Right cardiac atrium (tissue), 5 donors: ENCODE measurements around the gene WWTR1. TPM values are rescaled to one million over a fixed set of nuclear protein-coding genes. Genes with fewer than 3 reads are reported as not detected.

Experiments used
- ATAC-seq, 2 donors: fragments of 200-7000 bp; cut with Tn5 transposase; one replicate each; pipeline versions ENCODE4 v1.8.0 to v1.9.1; 2020; ENCODE audit warnings: moderate library complexity in 2 of 2, mild to moderate bottlenecking in 1 of 2
- DNase-seq, 3 donors: peaks; one replicate each; pipeline ENCODE4 v3.0.0-alpha.2; 2020
- H3K27ac ChIP-seq: one replicate; pipeline ENCODE4 v1.5.1; 2013; ENCODE audit warnings: mild to moderate bottlenecking, low read length, control low read depth, moderate library complexity
- H3K27me3 ChIP-seq: one replicate; pipeline ENCODE4 v1.6.1; 2013; ENCODE audit not compliant: control insufficient read depth, insufficient read depth
- H3K4me1 ChIP-seq: one replicate; pipeline ENCODE4 v1.6.1; 2013; ENCODE audit warnings: low read length; ENCODE audit not compliant: control insufficient read depth, insufficient read depth
- H3K4me3 ChIP-seq: one replicate; pipeline ENCODE4 v1.5.1; 2013; ENCODE audit warnings: low read length, control low read depth
- H3K9me3 ChIP-seq: one replicate; pipeline ENCODE4 v1.6.1; 2013; ENCODE audit warnings: low read length; ENCODE audit not compliant: control insufficient read depth
- WGBS: extraction: QIAGEN DNeasy Blood & Tissue Kit; methylation state at CpG from one replicate; pipeline ENCODE4 v1.1.7; 2013; 5-methylcytosine and 5-hydroxymethylcytosine counted together
- intact Hi-C, 4 donors: fragments of 100-400 bp; cut with DNase I; formaldehyde crosslinking; loops; one replicate each; pipeline versions ENCODE4 v1.11.0 to v1.14.0; 2022 to 2023
- polyA plus RNA-seq: library from polyadenylated mRNA; stranded (reverse); fragments of 200-250 nt; gene quantifications from one replicate; pipeline ENCODE4 v1.2.3, GENCODE V29; 2013
- total RNA-seq, 4 donors: library from RNA; stranded (reverse); fragmentation: NEBNext Ultra II Directional; extraction: Animal tissue kit (Norgen Biotek cat#: 25700); gene quantifications; one replicate each; pipeline ENCODE4 v1.2.1, GENCODE V29; 2021
- donor health status: healthy with polysubstance abuse.
- donor health status: DM: no; HTN: yes; CAD: no.
- donor health status: DM: no; HTN: no; CAD: no.
- donor health status: DM: no; HTN: yes; CAD: no; lungs with severe emphysema.
- donor health status: DM: yes; HTN: yes; CAD: no.

WWTR1 gene
- total and polyA plus RNA-seq, 5 donors, result 23.0 to 99.2 (median 51.1) TPM

DNA sequence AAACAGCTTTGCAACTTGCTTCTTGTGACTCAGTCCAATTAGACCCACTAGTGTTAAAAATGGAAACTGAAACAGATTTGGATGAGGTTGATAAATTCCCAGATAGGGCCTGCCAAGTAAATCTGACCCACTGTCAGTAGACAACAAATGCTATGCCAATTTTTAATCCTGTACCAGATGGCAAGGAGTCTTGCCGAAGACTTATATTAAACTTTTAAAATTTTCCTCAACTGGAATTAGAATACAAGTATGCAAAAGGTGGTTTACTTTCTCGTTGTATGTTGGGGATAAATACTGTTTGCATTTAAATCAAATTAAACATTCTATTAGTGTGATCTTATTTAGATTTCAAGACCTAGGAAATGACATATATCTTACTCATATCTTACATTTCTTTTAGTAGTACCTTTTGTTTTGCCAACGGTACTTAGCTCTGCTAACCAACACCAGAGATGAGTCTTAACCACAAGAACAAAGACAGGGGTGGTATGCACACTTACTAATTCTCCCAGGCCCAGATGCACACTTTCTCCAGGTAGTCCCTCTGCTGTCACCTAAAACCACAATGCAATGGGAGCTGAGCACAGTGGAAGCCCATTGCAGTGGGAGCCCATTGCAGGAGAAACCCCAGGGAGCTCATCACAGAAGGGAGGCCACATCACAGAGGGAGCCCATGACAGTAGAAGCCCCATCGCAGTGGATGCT lies 77.8 kb downstream of the WWTR1 start:
- Histone ChIP-seq H3K9me3 (no peaks in the 10 kb centered on the region), H3K27ac (peak overlapping the region; percentile 51), H3K4me3 (no peak overlapping the region), H3K27me3 (no peaks in the 10 kb centered on the region), H3K4me1 (peaks cover 28% of the 10 kb centered on the region)
- DNase-seq, result no peak
- intact Hi-C loops, result loop anchor here in 2 of 4 donors (10.0 kb wide), 1 partner anchor 75 kb away; the partner anchor contains the start of gene WWTR1 (in 2 of the 2)
- ATAC-seq, result no peak
- WGBS, result 60% methylated on average over 4 of the region's 4 CpGs

DNA sequence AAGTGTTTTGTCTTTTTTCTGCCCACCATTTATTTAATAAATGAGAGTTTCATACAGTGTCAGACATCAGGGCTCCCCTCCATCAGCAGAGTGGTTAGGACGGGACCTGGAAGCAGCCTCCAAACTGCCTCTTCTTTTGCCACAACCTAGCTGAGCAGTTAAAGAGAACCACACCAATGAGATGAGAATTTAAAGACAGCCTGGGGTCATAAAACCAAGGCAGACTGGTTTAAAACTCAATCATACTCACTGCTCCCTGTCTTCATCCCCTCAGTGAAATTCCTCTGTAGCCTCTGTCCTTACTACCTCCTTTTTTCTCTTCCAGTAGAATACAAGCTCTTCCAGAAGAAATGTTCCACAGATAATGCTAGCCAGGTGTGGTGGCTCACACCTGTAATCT lies 78.7 kb downstream of the WWTR1 start:
- intact Hi-C loops, result loop anchor here in 2 of 4 donors (10.0 kb wide), 1 partner anchor 76 kb away; the partner anchor contains the start of gene WWTR1 (in 2 of the 2)
- 78% methylated on average over 1 of the region's 1 CpG for WGBS
- H3K4me3 ChIP-seq, result no peak overlapping the region

DNA sequence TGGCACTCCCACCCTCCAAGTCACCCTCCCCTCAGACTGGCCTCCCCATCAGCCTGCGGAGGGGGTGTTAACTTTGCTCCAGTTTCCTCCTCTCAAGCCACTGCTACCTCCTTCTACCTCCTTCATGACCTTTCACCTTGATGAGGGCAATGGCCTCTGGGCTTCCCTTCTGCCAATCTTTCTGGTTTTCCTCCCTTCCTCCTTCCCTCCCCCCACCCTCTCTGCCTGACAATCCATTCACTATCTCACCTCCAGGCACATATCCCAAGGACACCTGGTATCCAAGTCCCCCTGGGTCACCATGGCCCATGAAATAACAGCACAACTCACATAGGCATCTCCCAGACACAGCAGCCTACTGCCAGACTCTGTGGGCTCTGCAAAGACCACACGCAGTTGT lies 80.0 kb downstream of the WWTR1 start:
- Histone ChIP-seq H3K27ac (no peak overlapping the region), H3K27me3 (no peaks in the 10 kb centered on the region), H3K9me3 (no peaks in the 10 kb centered on the region), H3K4me1 (peaks cover 31% of the 10 kb centered on the region), H3K4me3 (no peak overlapping the region)
- DNase-seq, result no peak
- 96% methylated on average over 2 of the region's 2 CpGs for WGBS
- intact Hi-C loops, result loop anchor here in 2 of 4 donors (10.0 kb wide), 1 partner anchor 77 kb away; the partner anchor contains the start of gene WWTR1 (in 2 of the 2)
- no peak for ATAC-seq

More for the DNA sequence above, 78.7 kb downstream of the WWTR1 start:
- ATAC-seq (no peak), DNase-seq (no peak)
- Histone ChIP-seq H3K27ac (peak overlapping the region; percentile 65), H3K4me1 (peaks cover 26% of the 10 kb centered on the region), H3K27me3 (no peaks in the 10 kb centered on the region), H3K9me3 (no peaks in the 10 kb centered on the region)

DNA sequence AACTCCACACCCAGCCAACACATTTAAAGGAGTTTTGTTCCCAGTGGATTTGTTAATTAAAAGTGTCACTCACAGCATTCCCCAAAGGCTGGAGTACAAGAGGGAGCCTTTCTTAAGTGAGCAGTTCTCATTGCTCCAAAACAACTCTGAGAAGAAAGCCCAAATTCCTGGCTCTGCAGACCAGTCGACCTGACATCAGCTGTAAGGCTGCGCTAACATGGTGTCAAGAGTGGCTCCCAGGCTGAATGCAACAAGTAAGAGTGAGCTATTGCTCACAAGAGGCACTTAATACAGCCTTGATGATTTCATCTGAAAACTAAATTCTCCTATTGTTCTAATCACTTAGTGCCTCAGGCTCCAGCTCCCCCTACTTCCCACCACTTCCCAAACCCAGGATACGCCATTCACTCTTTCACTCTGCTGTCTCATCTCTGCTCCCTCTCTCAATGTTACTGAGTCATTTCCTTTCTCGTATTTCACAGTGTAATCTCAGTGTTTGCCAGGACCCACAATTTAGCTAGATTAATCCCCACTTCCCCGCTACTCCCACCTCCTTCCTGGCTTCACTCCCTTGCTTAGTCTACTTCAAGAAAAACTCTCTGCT lies 81.8 kb downstream of the WWTR1 start:
- H3K4me3 ChIP-seq, result no peak overlapping the region
- peak overlapping the region; percentile 87 for H3K27ac ChIP-seq
- WGBS, result 27% methylated on average over 5 of the region's 5 CpGs
- intact Hi-C loops, result loop anchor here in 2 of 4 donors (10.0 kb wide), 1 partner anchor 79 kb away; the partner anchor contains the start of gene WWTR1 (in 2 of the 2)
- no peaks in the 10 kb centered on the region for H3K9me3 ChIP-seq
- no peaks in the 10 kb centered on the region for H3K27me3 ChIP-seq
- DNase-seq, result peak in 2 of 3 donors; percentile 24 to 37
- H3K4me1 ChIP-seq, result peaks cover 33% of the 10 kb centered on the region
- ATAC-seq, result peak; percentile 84 to 91

DNA sequence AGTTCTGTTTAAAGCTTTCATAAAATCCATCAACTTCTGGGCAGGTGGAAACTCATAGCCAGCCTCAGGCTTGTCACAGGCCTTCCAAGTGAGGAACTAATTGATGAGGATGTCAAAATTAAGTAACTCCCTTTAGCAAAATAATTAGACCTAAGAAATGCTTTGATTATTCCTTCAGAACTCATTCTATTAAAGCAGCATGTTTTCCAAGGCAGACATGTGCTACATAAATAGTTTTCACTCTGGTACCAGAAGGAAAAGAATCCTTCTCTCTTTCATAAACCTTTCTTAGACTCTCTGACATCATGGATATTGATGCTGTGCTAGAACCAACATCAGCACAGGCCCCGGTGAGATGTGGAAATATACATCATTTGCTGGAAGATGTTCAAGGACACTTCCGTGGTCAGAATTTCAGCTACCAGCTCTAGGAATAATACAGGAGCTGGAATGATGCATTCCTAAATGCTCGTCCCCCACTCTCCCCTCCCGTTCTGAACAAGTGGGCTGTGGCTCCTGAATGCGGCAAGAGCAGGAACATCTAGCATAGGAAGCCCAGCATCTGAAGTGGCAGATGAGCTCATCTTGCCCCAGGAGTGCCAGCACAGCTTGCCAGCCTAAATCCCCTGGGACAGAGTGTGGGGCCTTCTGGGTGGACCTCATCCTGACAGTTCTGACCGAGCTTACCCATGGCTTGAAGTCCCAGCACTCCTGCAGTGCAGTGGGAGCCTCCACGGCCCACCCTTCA lies 82.4 kb downstream of the WWTR1 start:
- intact Hi-C loops, result loop anchor here in 2 of 4 donors (10.0 kb wide), 1 partner anchor 79 kb away; the partner anchor contains the start of gene WWTR1 (in 2 of the 2)
- peak; percentile 66 to 79 (median 72) for DNase-seq
- Histone ChIP-seq H3K4me1 (peaks cover 31% of the 10 kb centered on the region), H3K27me3 (no peaks in the 10 kb centered on the region), H3K9me3 (no peaks in the 10 kb centered on the region), H3K27ac (peak overlapping the region; percentile 87), H3K4me3 (no peak overlapping the region)
- 14% methylated on average over 7 of the region's 7 CpGs for WGBS
- peak; percentile 64 to 69 for ATAC-seq

DNA sequence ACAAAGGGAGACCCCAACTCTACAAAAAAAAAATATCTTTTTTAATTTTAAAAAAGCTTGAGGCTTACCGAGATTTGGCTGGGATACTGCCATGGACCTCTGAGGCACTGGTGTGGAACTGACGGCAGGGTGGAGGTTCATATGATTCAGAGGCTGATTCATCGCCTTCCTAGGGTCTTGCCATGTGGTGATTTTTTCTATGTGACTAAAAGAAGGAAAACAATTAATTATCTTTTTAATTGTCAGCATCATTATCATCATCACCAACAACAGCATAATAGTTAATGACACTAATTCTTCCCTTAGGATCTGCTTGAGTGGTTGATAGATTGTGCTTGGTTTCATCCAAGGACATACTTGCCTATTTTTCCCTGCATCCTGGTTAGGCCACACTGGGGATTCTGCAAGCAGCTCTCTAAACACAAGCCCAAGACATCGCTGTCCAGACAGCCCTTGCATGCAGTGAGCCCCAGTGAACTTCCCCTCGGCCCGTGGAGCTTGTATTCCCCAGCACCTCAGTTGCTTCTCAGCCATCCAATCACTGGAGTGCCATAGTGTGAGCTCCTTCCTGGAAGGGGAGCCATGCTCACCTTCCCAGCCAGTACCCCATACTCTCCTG lies 84.9 kb downstream of the WWTR1 start:
- Histone ChIP-seq H3K27ac (peak overlapping the region; percentile 54), H3K4me1 (peaks cover 28% of the 10 kb centered on the region), H3K9me3 (no peaks in the 10 kb centered on the region), H3K4me3 (no peak overlapping the region), H3K27me3 (no peaks in the 10 kb centered on the region)
- ATAC-seq, result peak in 1 of 2 donors; percentile 44
- intact Hi-C loops, result loop anchor here in 2 of 4 donors (10.0 kb wide), 1 partner anchor 82 kb away; the partner anchor contains the start of gene WWTR1 (in 2 of the 2)
- WGBS, result 78% methylated on average over 6 of the region's 6 CpGs
- peak in 1 of 3 donors; percentile 45 for DNase-seq

DNA sequence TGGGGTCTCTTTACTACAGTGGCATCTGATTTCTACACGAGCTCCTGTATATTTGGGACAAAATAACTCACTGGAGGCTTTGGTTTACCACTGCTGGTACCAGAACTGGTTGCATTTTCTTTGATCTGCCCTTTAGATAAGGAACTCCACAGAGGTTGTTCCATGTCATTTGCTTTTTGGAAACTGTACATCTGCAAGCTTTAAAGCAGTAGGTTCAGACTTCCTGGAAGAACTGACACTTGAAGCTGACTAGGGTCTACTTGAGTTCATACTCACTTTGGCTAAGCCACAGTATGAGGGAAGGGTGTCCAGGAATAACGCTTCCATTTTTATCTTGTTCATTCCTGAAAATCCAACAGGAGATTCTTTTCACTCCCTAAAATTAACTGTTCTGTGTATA lies 86.4 kb downstream of the WWTR1 start:
- intact Hi-C loops, result loop anchor here in 2 of 4 donors (10.0 kb wide), 1 partner anchor 83 kb away; the partner anchor contains the start of gene WWTR1 (in 2 of the 2)
- H3K9me3 ChIP-seq, result no peaks in the 10 kb centered on the region
- no peak overlapping the region for H3K4me3 ChIP-seq
- DNase-seq (no peak), ATAC-seq (no peak)
- no peaks in the 10 kb centered on the region for H3K27me3 ChIP-seq
- H3K27ac ChIP-seq, result no peak overlapping the region
- 43% methylated on average over 2 of the region's 2 CpGs for WGBS
- peaks cover 22% of the 10 kb centered on the region for H3K4me1 ChIP-seq

DNA sequence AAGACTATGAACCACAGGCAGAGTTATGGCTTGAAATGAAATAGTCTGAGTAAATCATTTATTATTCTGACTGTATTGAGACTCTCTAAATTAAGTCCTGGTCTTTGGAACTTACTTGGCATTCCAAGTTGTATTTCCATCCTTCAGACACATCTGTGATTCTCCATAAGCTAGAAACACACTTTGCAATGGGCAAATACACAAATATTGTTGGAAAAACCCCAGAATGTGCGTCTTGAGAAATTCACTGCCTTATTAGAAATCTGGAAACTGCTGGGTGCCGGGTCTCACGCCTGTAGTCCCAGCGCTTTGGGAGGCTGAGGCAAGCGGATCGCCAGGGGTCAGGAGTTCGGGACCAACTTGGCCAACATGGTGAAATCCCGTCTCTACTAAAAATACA lies 87.8 kb downstream of the WWTR1 start:
- DNase-seq (no peak), ATAC-seq (no peak)
- 89% methylated on average over 8 of the region's 8 CpGs for WGBS
- no peaks in the 10 kb centered on the region for H3K27me3 ChIP-seq
- no peak overlapping the region for H3K4me3 ChIP-seq
- no peak overlapping the region for H3K27ac ChIP-seq
- intact Hi-C loops, result loop anchor here in 2 of 4 donors (10.0 kb wide), 1 partner anchor 85 kb away; the partner anchor contains the start of gene WWTR1 (in 2 of the 2)
- peaks cover 14% of the 10 kb centered on the region for H3K4me1 ChIP-seq
- no peaks in the 10 kb centered on the region for H3K9me3 ChIP-seq

DNA sequence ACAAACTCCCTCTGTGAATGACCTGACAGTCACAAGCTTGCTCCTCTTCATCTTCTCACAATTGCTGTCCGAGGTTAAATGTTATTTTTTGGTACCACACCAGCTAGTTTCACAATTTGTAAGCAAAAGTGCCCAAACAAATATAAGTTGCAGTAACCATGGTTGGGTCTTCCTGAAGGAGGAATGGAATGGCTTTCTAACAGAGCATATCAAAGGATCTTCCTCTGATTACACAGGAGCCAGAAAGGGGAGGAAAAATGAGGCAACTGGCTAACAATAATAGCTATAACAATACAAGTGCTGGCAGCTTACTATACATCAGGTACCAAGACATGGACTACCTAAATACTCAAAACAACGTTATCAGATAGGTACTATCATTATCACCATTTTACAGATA lies 90.4 kb downstream of the WWTR1 start:
- intact Hi-C loops, result loop anchor here in 1 of 4 donors (5.0 kb wide), 1 partner anchor 150 kb away; no protein-coding TSS in a partner anchor
- Histone ChIP-seq H3K4me3 (no peak overlapping the region), H3K9me3 (no peaks in the 10 kb centered on the region), H3K4me1 (peaks cover 7% of the 10 kb centered on the region), H3K27ac (no peak overlapping the region), H3K27me3 (no peaks in the 10 kb centered on the region)
- DNase-seq (no peak), ATAC-seq (peak in 1 of 2 donors; percentile 41)
- 51% methylated on average over 2 of the region's 2 CpGs for WGBS

DNA sequence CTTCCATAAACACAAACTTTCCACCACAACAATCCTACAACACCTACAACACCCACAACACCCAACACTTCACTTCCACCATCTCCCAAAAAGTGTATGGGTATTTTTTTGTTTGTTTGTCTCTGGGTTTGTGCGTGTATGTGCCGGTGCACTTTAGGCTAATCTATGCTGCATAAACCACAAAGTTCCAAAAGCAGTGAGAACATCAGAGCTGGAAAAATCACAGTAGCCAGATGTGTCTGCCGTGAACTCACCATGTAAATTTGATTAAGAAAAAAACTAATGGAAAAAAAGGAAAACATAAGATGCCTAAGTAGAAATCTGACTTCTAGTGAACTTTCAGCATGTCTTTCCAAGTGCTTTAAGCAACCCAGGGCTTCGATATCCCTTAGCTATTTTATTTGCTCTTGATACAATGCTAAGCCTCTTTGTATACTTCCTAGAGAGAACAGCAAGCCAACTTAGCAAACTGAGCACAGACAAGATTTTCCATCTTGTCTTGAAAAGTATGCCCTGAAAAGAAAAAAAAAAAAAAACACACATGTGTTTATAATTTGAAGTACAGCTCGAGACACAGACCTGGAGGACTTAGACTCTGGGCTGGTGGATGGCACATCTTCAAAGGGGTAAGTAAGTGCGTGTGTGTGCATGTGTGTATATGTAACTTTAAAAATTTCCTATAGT lies 91.4 kb downstream of the WWTR1 start:
- ATAC-seq, result no peak
- intact Hi-C loops, result loop anchor here in 1 of 4 donors (5.0 kb wide), 1 partner anchor 151 kb away; no protein-coding TSS in a partner anchor
- WGBS, result 70% methylated on average over 6 of the region's 6 CpGs
- DNase-seq, result no peak
- H3K4me1 ChIP-seq, result peaks cover 4% of the 10 kb centered on the region
- H3K27ac ChIP-seq, result no peak overlapping the region
- H3K27me3 ChIP-seq, result no peaks in the 10 kb centered on the region
- no peak overlapping the region for H3K4me3 ChIP-seq
- no peaks in the 10 kb centered on the region for H3K9me3 ChIP-seq
